ENCODE measurements around the gene KRTAP9-1.

Gene KRTAP9-1

GRCh38 chr17:41176744-41177387 is 12.8 kb upstream of the KRTAP9-1 start:
- no peaks in the 10 kb centered on the region for H3K36me3 ChIP-seq (ENCODE audit: insufficient read depth, low read length)
- no peaks in the 10 kb centered on the region for H4K20me1 ChIP-seq (ENCODE audit: insufficient read depth, low read length, poor library complexity, severe bottlenecking)
- H3K27me3 ChIP-seq (ENCODE audit: insufficient read depth, low read length, poor library complexity, severe bottlenecking): no peaks in the 10 kb centered on the region
- H3K9ac ChIP-seq (ENCODE audit: low read depth, low read length, poor library complexity, severe bottlenecking): no peak overlapping the region
- H3K9me3 ChIP-seq (ENCODE audit: insufficient read depth, low read depth, low read length): no peaks in the 10 kb centered on the region
- no peaks in the 10 kb centered on the region for H3F3A ChIP-seq (ENCODE audit: low read depth)
- no peaks in the 10 kb centered on the region for H3K9me2 ChIP-seq (replicated peaks; ENCODE audit: low read depth, low read length)
- H3K4me2 ChIP-seq (ENCODE audit: low read depth, low read length, poor library complexity, severe bottlenecking): no peak overlapping the region
- H3K79me2 ChIP-seq (ENCODE audit: insufficient read depth, low read length): no peaks in the 10 kb centered on the region
- no peak overlapping the region for H2AFZ ChIP-seq (ENCODE audit: low read length)
- TF ChIP-seq EZH2phosphoT487 (IDR thresholded peaks at IDR 0.05; ENCODE audit: borderline replicate concordance): no peak
- TF ChIP-seq CTCF (conservative IDR thresholded peaks at IDR 0.05; ENCODE audit: low read length): no peak
- H3K4me3 ChIP-seq (ENCODE audit: low read length, poor library complexity, severe bottlenecking): no peak overlapping the region
- no peaks in the 10 kb centered on the region for H3K4me1 ChIP-seq (ENCODE audit: insufficient read depth, low read length, poor library complexity, severe bottlenecking)

- TF ChIP-seq CTCF (conservative IDR thresholded peaks at IDR 0.05; ENCODE audit: low read length) (no peak), EZH2phosphoT487 (IDR thresholded peaks at IDR 0.05; ENCODE audit: borderline replicate concordance) (no peak)
- no peaks in the 10 kb centered on the region for H3K27me3 ChIP-seq (ENCODE audit: insufficient read depth, low read length, poor library complexity, severe bottlenecking)
- H2AFZ ChIP-seq (ENCODE audit: low read length): no peak within 1 kb of the TSS; the same call in 1 of the 2 replicates
- H3K36me3 ChIP-seq (ENCODE audit: insufficient read depth, low read length): no peaks in the 10 kb centered on the region
- no peaks in the 10 kb centered on the region for H3K9me2 ChIP-seq (replicated peaks; ENCODE audit: low read depth, low read length)
- H3K4me3 ChIP-seq (ENCODE audit: low read length, poor library complexity, severe bottlenecking): no peak within 1 kb of the TSS
- no peak within 1 kb of the TSS for H3K9ac ChIP-seq (ENCODE audit: low read depth, low read length, poor library complexity, severe bottlenecking)
- no peak within 1 kb of the TSS for H3K4me2 ChIP-seq (ENCODE audit: low read depth, low read length, poor library complexity, severe bottlenecking)
- H3K4me1 ChIP-seq (ENCODE audit: insufficient read depth, low read length, poor library complexity, severe bottlenecking): no peaks in the 10 kb centered on the region
- H3K79me2 ChIP-seq (ENCODE audit: insufficient read depth, low read length): no peaks in the 10 kb centered on the region
- H3F3A ChIP-seq (ENCODE audit: low read depth): no peaks in the 10 kb centered on the region
- H4K20me1 ChIP-seq (ENCODE audit: insufficient read depth, low read length, poor library complexity, severe bottlenecking): no peaks in the 10 kb centered on the region
- no peaks in the 10 kb centered on the region for H3K9me3 ChIP-seq (ENCODE audit: insufficient read depth, low read depth, low read length)
These were observed 11.9 kb upstream of the KRTAP9-1 start, which contains the start of gene KRTAP4-2 for GRCh38 chr17:41177727-41178271. KRTAP4-2 (minus strand) TSS chr17:41178221; CDS start chr17:41178164, 57 bp downstream.

GRCh38 chr17:41178341-41178740 is 11.3 kb upstream of the KRTAP9-1 start:
- Histone ChIP-seq H3K79me2 (ENCODE audit: insufficient read depth, low read length) (no peaks in the 10 kb centered on the region), H3K36me3 (ENCODE audit: insufficient read depth, low read length) (no peaks in the 10 kb centered on the region), H3K4me1 (ENCODE audit: insufficient read depth, low read length, poor library complexity, severe bottlenecking) (no peaks in the 10 kb centered on the region), H2AFZ (ENCODE audit: low read length) (no peak overlapping the region; the same call in 1 of the 2 replicates), H3K9ac (ENCODE audit: low read depth, low read length, poor library complexity, severe bottlenecking) (no peak overlapping the region), H3K9me2 (replicated peaks; ENCODE audit: low read depth, low read length) (no peaks in the 10 kb centered on the region), H3K27me3 (ENCODE audit: insufficient read depth, low read length, poor library complexity, severe bottlenecking) (no peaks in the 10 kb centered on the region), H3K4me2 (ENCODE audit: low read depth, low read length, poor library complexity, severe bottlenecking) (no peak overlapping the region), H4K20me1 (ENCODE audit: insufficient read depth, low read length, poor library complexity, severe bottlenecking) (no peaks in the 10 kb centered on the region), H3F3A (ENCODE audit: low read depth) (no peaks in the 10 kb centered on the region), H3K4me3 (ENCODE audit: low read length, poor library complexity, severe bottlenecking) (no peak overlapping the region), H3K9me3 (ENCODE audit: insufficient read depth, low read depth, low read length) (no peaks in the 10 kb centered on the region)
- TF ChIP-seq EZH2phosphoT487 (IDR thresholded peaks at IDR 0.05; ENCODE audit: borderline replicate concordance) (no peak), CTCF (conservative IDR thresholded peaks at IDR 0.05; ENCODE audit: low read length) (no peak)
